ENCODE results near the gene RENBP. TPM values are rescaled to one million over a fixed set of nuclear protein-coding genes. Genes with fewer than 3 reads are reported as not detected.

The RENBP gene
- total RNA-seq, 2 experiments from 2014 or later: 5.3 to 6.3 TPM

GRCh38 chrX:153972368-153973126 lies 28.1 kb upstream of the RENBP start, which contains the start of gene TMEM187:
TSS of gene TMEM187 (plus strand) at chrX:153972754. CDS start at chrX:153982063, 9,309 bp downstream.
- CTCF ChIA-PET: interaction anchor here (1.0 to 1.4 kb wide), 3 partner anchors 12 to 46 kb away, joined by 3 to 4 read pairs (median 3); partner anchors contain the start of gene ARHGAP4
- POLR2A ChIA-PET: interaction anchor here (0.5 to 2.7 kb wide), 5 partner anchors 9 to 539 kb away, joined by 3 to 14 read pairs (median 4); partner anchors contain the start of gene RPL10

- POLR2A ChIA-PET: interaction anchor here (0.5 to 2.7 kb wide), 9 partner anchors 10 to 540 kb away, joined by 3 to 14 read pairs (median 4); partner anchors contain the start of genes NAA10 and RPL10
- CTCF ChIA-PET: interaction anchor here (1.0 to 1.5 kb wide), 4 partner anchors 13 to 45 kb away, joined by 3 to 5 read pairs (median 4); partner anchors contain the start of gene ARHGAP4
Measured at GRCh38 chrX:153971450-153972367, 27.3 kb upstream of the RENBP start, which contains the start of gene HCFC1. TSS of gene HCFC1 (minus strand) at chrX:153971818. CDS start at chrX:153970840, 978 bp downstream.

DNA sequence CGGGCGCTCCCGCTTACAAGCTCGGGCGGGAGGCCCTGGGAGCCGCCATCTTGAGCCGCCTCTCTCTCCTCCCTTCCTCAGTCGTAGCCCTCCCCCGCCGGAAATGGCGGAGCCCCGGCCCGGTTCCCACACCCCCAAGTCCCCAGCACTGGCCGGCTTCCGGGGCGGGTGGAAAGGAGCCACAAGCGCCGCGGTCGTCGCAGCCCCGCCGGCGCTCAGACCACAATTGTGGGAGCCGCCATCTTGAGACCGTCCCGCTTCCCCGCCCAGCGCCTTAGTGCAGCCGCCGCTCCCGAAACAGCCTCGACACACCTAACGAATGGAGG lies 26.6 kb upstream of the RENBP start:
- POLR2A ChIA-PET: interaction anchor here (0.5 to 2.7 kb wide), 5 partner anchors 10 to 400 kb away, joined by 3 to 14 read pairs (median 4); partner anchors contain the start of gene NAA10

DNA sequence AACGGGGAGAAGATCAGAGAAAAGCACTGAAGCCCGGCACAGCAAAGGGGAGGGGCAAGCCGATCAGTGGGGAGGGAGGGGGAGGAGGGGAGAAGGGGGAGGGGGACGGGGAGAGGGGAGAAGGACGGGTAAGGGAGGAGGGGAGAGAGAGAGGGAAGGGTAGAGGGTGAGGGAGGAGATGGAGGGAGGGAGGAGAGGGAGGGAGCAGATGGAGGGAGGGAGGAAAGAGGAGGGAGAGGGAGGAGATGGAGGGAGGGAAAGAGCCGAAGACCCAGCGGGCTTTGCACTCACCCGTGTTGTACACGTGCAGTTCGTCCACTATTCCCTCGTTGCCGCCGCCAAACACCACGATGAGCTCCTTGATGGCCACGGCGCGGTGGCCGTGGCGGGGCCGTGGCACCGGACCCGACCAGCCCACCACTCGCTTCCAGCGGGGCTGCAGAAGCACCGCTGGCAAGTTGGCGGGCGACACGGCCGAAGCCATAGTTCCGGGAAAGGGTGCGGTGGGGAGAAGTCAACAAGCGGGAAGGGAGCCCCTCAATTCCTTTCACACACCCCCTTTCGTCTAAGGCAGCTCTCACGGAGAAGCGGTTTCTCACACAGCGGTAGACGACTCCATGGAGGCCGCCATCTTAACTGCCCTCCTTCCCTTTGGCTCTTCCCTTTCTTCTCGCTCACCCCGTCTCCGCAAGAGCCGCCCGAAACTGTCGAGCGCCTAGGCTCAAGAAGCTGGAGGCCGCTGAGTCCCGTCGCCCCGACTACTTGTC lies 26.1 kb upstream of the RENBP start:
- CTCF ChIA-PET: interaction anchor here (0.6 to 1.5 kb wide), 3 partner anchors 11 to 44 kb away, joined by 3 to 5 read pairs (median 3); partner anchors contain the start of gene ARHGAP4
- POLR2A ChIA-PET: interaction anchor here (0.5 to 2.7 kb wide), 7 partner anchors 11 to 401 kb away, joined by 3 to 14 read pairs (median 3); partner anchors contain the start of gene NAA10

More for the DNA sequence above, 26.6 kb upstream of the RENBP start:
- CTCF ChIA-PET: interaction anchor here (0.6 to 1.5 kb wide), 3 partner anchors 10 to 45 kb away, joined by 3 to 5 read pairs (median 3); partner anchors contain the start of gene ARHGAP4

DNA sequence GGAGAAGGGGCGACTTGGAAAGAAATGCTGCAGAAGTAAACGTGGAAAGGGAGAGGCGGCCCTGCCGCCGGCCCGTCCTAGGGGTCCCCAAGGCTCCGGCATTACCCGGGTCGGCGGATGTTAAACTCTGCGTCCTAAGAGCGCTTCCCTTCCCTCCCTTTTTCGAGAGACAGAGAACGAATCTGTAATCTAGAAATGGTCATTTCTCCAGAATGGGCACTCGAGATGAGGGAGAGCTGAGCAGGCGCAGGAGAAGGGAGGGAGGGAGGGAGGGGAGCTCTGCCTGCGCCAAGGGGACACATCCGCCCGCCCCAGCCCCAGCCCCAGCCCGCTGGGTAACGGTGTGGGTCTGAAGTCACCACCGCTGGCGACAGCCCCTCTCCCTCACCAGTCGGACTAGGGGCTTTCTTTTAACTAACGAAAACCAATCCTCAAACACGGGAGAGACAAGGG lies 25.5 kb upstream of the RENBP start:
- CTCF ChIA-PET: interaction anchor here (0.6 to 1.5 kb wide), 3 partner anchors 11 to 43 kb away, joined by 3 to 5 read pairs (median 3); partner anchors contain the start of gene ARHGAP4
- POLR2A ChIA-PET: interaction anchor here (0.7 to 1.3 kb wide), 3 partner anchors 43 to 45 kb away, joined by 3 read pairs; no protein-coding TSS in a partner anchor

- CTCF ChIA-PET: interaction anchor here (0.6 to 1.5 kb wide), 3 partner anchors 16 to 41 kb away, joined by 3 to 6 read pairs (median 3); no protein-coding TSS in a partner anchor
- POLR2A ChIA-PET: interaction anchor here (1.2 to 1.3 kb wide), 2 partner anchors 42 to 45 kb away, joined by 3 read pairs; no protein-coding TSS in a partner anchor
Measured at GRCh38 chrX:153969125-153969903, 24.9 kb upstream of the RENBP start.

DNA sequence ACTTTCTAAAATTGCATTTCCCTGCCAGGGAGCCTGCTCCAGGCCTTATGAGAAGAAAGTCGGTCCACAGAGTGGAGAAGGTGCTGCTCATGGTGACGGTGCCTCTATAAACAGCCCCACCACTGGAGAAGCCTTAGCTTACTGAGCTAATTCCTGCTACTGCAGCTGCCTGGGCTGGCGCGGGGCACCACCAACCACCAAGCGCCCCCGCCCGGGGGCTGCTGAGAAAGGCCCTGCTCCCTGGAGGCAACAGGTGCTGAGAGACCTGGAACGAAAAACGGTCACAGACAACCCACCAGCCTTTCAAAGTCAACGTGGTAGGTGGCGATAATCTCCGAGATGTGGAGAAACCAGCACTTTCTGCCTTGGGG lies 24.3 kb upstream of the RENBP start:
- CTCF ChIA-PET: interaction anchor here (0.9 to 1.5 kb wide), 2 partner anchors 16 to 40 kb away, joined by 3 to 6 read pairs; no protein-coding TSS in a partner anchor

GRCh38 chrX:153968255-153968654 lies 23.8 kb upstream of the RENBP start:
- POLR2A ChIA-PET: interaction anchor here (1.0 to 1.4 kb wide), 3 partner anchors 9 to 42 kb away, joined by 3 to 5 read pairs (median 5); partner anchors contain the start of gene ARHGAP4

More for the DNA sequence above, 24.3 kb upstream of the RENBP start:
- POLR2A ChIA-PET: interaction anchor here (1.0 to 1.4 kb wide), 3 partner anchors 9 to 44 kb away, joined by 3 to 5 read pairs (median 3); partner anchors contain the start of gene ARHGAP4

GRCh38 chrX:153967536-153968224 lies 23.2 kb upstream of the RENBP start:
- POLR2A ChIA-PET: interaction anchor here (0.6 to 1.4 kb wide), 6 partner anchors 8 to 89 kb away, joined by 3 to 5 read pairs (median 4); partner anchors contain the start of gene ARHGAP4
- CTCF ChIA-PET: interaction anchor here (0.6 to 2.9 kb wide), 4 partner anchors 15 to 63 kb away, joined by 3 to 14 read pairs (median 6); no protein-coding TSS in a partner anchor

More at GRCh38 chrX:153968255-153968654, 23.8 kb upstream of the RENBP start:
- CTCF ChIA-PET: interaction anchor here (1.5 to 2.9 kb wide), 2 partner anchors 15 to 21 kb away, joined by 6 to 14 read pairs; no protein-coding TSS in a partner anchor

GRCh38 chrX:153966841-153967535 lies 22.5 kb upstream of the RENBP start:
- POLR2A ChIA-PET: interaction anchor here (0.7 to 1.3 kb wide), 4 partner anchors 14 to 46 kb away, joined by 4 to 5 read pairs (median 4); no protein-coding TSS in a partner anchor
- CTCF ChIA-PET: interaction anchor here (0.6 to 2.9 kb wide), 5 partner anchors 15 to 64 kb away, joined by 3 to 14 read pairs (median 7); no protein-coding TSS in a partner anchor

GRCh38 chrX:153966283-153966688 lies 21.8 kb upstream of the RENBP start:
- POLR2A ChIA-PET: interaction anchor here (0.7 to 1.3 kb wide), 3 partner anchors 22 to 41 kb away, joined by 3 to 5 read pairs (median 4); partner anchors contain the start of gene RENBP

DNA sequence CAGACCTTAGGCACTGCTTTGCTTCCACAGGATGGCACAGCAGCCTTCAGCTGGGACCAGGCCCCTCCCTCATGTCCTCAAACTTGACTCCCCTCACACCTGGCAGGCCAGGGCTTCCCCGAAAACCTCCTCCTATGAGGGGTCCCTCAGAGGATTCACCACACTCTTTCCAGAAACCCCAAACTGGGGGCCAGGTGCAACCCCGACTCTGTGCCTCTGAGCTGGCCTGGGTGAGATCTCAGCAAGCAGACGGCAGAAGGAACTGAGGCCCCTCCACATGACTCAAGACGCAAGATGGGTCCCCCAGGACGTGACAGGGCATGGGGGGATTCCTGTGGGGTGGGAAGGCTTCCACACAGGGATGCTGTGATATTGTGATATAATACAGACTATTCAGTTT lies 21.0 kb upstream of the RENBP start:
- ChIA-PET POLR2A (no interaction called here), CTCF (interaction anchor here (1.0 to 2.9 kb wide), 3 partner anchors 13 to 41 kb away, joined by 3 to 14 read pairs (median 10); no protein-coding TSS in a partner anchor)

More at GRCh38 chrX:153966283-153966688, 21.8 kb upstream of the RENBP start:
- CTCF ChIA-PET: interaction anchor here (1.0 to 2.9 kb wide), 4 partner anchors 14 to 47 kb away, joined by 4 to 14 read pairs (median 8); no protein-coding TSS in a partner anchor

DNA sequence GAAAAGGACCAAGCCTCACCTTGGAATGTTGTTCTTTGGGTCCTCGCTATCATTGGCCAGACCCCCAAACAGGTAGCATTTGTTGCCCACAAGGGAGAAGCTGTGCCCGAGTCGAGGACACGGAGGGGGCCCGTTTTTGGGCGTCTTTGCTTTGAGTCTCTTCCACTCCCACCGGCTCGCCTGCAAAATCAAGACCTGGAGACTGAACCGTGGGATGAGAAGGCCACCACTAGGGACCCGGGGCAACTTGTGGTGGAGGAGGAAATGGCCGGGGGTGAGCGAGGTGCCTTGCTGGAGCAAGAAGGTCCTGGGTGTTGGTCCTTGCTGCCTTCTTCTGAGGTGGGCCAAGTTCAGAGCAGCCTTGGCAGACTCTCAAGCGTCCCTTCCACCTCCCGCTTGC lies 19.7 kb upstream of the RENBP start:
- ChIA-PET POLR2A (no interaction called here), CTCF (no interaction called here)

- CTCF ChIA-PET: interaction anchor here (2.0 kb wide), 1 partner anchor 16 kb away, joined by 5 read pairs; no protein-coding TSS in a partner anchor
- POLR2A ChIA-PET: no interaction called here
Measured at GRCh38 chrX:153963546-153963945, 19.1 kb upstream of the RENBP start.

- CTCF ChIA-PET: interaction anchor here (0.6 kb wide), 1 partner anchor 47 kb away, joined by 3 read pairs; no protein-coding TSS in a partner anchor
- POLR2A ChIA-PET: interaction anchor here (1.2 kb wide), 1 partner anchor 9 kb away, joined by 3 read pairs; no protein-coding TSS in a partner anchor
Measured at GRCh38 chrX:153961292-153961691, 16.8 kb upstream of the RENBP start.
